GM19463 (cell line): ENCODE data around the gene CDC7.
"Not testable (repeated sequence)": the region's sequence is repeated elsewhere in the genome, so short reads cannot be mapped to it uniquely, and the experiment has no call there.

Experiments
- ATAC-seq: cut with Tn5 transposase; IDR thresholded peaks from one replicate; pipeline ENCODE4 v1.9.1; 2021; ENCODE audit warnings: mild to moderate bottlenecking, moderate library complexity; ENCODE audit not compliant: unreplicated experiment

Gene CDC7

DNA sequence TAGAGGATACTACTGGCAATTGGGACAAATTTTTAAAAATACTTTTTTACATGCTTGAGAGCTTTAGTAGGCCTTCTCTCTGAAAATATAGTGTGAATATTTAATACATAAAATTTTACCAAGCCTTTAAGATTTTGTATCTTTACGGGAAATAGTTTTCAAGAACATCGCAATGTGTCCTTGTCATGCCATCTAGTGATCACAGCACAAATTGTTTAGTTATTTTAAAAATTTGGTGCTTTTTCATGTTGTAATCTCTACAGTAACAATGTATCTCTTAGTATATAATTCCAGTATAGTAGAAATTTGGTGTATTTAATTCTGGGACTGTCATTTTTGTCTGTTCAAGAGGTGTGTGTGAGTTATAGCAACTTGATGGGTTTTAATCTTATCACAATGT, 6.7 kb downstream of the CDC7 start:
- ATAC-seq: no peak

DNA sequence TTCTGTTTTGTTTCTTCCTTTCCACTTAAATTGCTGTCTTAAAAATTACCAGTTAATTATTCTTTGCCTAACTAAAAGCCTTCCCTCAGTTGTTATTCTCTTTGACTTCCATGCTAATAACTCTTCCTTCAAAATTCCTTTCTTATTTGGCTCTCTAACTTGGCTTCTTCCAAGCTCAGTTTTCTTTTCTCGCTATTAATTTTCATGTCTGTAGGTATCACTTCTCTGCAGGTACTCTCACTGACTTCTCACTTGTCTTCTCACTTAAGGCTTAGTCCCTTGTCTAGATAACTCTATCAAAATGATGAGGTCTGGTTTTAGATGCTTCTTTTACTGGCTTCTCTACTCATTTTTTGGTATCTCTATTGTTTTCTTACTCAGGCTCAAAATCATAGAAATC, 10.1 kb downstream of the CDC7 start:
- ATAC-seq: no peak

DNA sequence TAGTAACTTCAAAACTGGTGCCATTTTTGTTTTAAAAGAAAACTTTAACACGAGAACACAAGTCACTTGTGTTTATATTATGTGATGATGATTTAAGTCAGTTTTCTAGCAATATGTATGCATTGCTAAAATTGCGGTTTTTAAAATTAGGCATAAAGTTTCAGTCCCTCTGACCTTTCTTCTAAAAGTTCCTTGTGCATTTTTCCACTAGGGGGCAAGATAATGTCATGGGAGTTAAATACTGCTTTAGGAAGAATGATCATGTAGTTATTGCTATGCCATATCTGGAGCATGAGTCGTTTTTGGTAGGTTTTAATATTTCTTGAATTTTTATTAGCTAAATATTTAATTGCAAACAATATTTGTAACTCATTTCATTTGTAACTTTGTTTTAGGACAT, 10.7 kb downstream of the CDC7 start:
- ATAC-seq: no peak

DNA sequence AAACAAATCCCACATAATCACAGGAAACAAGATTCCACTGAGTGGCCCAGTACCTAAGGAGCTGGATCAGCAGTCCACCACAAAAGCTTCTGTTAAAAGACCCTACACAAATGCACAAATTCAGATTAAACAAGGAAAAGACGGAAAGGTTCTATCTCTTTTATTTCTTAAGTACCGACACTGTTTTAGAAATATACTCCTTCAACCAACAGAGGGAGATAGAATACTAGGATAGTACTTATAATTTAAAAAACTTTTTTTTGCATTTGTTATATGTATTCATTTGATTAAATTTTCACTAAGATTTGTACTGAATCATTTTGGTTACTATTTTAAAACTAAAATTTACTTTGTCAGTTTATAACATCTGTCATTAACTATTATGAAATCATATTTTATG, 12.5 kb downstream of the CDC7 start:
- ATAC-seq: no peak

DNA sequence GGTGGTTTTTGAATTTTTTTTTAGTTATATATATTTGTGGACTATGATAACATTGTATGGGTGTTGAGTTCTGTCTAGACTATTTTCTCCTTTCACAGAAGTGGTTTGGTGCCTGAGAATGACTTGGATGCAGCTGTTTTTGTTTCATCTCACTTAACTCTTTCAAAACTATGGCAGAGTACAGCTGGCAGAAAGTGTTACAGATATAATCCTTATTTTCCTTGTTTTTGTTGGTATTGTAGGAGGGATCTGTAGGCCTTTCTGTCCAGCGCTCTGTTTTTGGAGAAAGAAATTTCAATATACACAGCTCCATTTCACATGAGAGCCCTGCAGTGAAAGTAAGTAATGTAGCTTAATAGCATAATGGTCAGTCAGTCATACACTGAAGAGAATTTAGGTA, 13.1 kb downstream of the CDC7 start:
- ATAC-seq: no peak

DNA sequence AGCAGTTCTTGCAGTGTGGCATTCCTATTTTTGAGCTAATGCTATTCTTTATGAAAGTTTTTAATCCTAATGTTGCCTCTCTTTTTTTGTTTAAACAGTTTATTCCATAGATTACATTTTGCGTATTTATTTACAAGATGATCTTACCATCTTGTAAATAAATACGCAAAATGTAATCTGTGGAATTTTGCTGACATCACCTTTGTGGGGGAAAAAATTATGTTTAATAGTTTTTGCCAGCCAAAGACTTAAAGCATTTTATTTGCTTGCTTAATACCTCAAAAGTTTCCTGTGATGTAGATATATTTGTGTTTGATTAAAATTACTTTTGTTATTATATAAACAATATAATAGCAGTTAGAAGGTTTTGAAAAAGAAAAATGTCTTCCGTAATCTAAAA, 15.3 kb downstream of the CDC7 start:
- ATAC-seq: no peak

DNA sequence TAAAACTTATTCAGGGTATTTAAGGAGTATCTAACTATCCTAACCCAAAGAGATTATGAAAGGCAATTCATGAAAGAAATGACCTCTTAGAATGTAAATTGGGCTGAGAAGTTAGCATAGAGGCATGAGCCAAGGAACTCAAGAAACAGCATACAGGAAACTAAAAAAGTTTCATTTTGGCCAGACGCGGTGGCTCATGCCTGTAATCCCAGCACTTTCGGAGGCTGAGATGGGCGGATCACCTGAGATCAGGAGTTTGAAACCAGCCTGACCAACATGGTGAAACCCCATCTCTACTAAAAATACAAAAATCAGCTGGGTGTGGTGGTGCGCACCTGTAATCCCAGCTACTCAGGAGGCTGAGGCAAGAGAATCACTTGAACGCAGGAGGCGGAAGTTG, 16.0 kb downstream of the CDC7 start:
- ATAC-seq: not testable (repeated sequence)

DNA sequence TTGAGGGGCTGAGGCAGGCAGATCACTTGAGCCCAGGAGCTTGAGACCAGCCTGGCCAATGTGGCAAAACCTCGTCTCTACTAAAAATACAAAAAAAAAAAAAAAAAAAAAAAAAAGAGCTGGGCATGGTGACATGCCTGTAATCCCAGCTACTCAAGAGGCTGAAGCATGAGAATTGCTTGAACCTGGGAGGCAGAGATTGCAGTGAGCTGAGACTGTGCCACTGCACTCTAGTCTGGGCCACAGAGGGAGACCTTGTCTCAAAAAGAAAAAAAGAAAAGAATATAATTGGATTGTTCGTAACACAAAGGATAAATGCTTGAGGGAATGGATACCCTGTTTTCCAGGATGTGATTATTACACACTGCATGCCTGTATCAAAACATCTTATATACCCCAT, 18.5 kb downstream of the CDC7 start:
- ATAC-seq: not testable (repeated sequence)

DNA sequence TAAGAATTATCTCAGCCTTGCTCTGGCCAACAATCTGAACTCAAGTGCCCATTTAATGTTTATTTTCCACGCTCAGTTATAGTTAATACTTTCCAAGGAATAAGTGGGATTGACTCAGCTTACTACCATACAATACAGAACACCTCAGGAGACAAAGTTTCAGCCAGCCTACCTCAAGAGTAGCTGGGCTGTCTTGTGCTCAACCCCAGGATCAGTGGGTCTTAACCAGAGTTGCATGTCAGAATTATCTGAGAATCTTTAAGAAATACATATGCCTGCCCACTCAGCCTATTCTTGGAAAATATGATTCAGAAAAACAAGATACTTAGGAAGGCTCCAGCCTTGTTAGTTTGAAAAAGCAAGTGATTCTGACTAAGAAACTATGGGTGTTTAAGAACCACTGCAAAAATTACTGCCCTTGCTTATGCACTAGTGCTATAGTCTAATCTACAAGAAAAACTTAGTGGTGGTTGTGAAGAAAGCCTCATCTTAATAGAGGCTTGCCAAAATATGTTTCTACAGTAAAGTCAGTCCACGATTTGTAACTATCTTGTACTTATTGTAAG, 20.4 kb downstream of the CDC7 start:
- ATAC-seq: no peak

DNA sequence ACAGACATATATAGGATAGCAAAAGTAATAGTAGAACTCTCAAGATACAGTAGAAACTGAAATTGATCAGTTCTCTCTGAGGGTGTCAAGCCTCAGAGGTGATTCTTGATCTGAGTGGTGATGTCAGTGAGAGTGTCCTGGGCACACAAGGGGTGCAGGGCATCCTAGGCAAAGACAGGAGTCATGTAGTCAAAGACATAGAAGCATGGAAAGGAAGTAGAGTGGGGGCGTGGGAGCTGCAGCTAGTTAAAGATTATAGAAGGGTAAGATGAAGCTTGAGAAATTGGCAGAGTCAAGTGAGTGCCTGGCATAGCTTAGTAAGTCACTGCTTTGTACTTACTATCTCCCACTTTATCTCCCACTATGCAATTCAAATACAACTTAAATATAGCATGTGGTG, 22.8 kb downstream of the CDC7 start:
- ATAC-seq: peak; percentile 100

DNA sequence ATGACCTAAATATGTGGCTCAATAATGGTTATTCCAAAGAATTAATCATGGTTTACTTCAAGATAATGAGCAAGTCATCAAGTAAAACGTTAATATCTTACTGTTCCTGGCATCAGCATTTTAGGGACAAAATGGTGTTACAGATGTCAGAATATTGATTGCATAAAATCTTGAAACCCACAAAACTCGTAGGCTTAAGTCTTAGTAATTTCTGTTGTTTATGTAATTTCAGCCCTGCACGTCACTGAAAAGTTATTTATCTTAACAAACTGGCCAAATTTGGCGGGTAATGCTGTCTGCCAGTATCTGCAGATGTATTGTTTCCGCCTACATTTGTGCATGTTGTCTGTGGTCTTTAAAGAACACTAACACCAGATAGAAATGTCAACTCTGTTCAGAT, 25.8 kb downstream of the CDC7 start:
- no peak for ATAC-seq

DNA sequence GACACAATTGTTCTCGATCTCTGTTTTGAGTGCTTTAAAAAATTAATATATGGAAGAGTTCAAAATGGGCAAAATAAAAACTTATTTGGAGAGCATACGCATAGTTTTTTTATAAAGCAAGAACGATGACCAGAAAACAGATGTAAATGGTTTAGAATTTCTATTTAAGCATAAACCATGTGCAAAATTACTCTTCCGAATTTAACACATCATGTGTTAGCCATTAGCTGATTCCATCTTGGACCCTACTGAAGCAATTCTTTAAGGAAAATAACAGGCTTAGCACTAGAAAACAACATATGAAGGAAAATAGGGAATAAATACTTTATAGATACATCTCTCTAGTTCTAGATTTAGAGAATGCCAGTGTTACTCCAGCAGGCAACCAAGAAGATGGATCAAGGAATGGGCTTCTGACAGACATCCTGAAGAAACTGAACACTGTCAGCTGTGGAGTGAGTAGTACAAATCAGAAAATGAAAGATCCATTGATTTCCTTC, 26.7 kb downstream of the CDC7 start:
- no peak for ATAC-seq

DNA sequence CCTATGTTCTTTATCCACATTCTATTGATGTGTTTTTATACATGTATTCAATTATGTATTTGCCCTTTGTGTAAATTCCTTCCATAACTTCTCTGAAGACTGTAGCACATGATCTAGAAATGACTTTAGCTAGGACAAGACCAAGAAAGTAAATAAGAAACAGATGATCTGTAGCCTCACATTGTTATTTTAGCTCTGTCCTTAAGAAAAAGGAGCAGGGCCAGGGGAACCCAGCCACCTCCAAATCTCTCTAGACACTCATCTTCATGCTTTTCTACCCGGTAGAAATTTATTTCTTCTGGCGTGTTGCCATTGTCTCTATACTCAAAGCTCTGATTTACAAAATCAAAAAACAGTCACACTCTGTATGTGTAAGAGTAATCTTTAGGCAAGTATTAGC, 27.1 kb downstream of the CDC7 start:
- ATAC-seq: no peak

DNA sequence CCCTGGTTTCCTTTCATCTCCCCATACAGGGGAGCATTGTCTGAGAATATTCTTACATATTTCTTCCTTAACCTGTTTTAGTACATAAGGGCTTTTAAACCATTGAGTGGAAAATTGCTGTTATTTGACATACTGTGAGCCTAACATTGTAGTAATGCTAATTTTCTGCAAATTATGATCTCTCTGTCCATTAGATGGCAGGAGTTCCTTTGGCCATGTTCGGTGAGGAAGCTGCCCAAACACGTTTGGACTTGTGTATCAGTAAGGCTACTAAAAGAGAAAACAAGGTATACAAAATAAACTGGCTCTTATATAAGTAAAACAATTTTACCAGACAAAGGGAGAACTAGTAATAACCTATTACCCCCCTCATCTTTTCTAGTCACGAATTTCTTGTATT, 29.2 kb downstream of the CDC7 start:
- ATAC-seq: no peak

DNA sequence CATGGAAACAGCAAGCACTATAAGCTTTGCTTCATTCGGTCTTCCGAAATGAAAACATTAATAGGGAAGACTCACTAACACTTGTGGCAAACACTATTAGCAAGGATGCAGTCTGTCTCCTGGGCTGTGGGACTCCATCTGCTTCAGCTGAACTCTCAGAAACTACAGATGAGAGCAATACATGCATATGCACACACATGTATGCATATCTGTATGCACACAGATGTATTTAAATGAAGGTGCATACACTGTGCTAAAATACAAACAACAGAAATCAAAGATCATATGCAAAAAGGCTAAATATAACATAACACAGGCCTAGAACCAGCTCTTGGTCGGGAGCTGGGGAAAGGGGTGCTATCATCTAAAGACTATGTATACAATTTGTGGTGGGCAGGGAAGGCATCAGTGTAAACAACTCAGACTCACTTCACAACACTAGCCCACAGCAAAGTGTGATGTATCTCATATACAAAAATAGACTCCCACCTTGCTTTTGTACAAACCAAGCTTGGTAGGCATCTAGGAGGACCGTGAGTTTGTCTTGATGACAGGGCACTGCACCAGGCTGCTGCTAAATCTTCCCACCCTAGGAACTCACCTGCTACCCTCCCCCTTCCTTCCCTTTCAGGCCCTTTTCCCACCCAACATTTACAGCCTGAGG, 32.8 kb downstream of the CDC7 start:
- no peak for ATAC-seq

DNA sequence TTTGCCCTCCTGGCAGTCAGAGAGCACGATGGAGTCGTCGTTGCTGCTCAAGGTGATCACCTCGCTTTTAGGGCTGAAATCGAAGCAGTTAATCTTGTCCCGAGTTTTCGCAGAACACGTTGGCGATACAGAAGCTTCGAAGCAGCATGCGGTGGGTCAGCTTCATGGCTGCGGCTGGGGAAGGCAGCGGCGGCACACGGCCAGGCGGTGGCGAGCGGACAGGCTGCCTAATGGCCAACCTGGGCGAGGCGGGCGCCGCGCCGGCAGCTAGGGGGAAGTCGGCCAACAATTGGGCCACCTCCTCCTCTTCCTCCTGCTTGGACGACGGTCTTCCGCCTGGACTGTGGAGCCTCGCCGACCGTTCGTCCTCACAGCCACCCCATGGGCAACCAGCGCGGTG, 34.8 kb downstream of the CDC7 start:
- ATAC-seq: no peak

DNA sequence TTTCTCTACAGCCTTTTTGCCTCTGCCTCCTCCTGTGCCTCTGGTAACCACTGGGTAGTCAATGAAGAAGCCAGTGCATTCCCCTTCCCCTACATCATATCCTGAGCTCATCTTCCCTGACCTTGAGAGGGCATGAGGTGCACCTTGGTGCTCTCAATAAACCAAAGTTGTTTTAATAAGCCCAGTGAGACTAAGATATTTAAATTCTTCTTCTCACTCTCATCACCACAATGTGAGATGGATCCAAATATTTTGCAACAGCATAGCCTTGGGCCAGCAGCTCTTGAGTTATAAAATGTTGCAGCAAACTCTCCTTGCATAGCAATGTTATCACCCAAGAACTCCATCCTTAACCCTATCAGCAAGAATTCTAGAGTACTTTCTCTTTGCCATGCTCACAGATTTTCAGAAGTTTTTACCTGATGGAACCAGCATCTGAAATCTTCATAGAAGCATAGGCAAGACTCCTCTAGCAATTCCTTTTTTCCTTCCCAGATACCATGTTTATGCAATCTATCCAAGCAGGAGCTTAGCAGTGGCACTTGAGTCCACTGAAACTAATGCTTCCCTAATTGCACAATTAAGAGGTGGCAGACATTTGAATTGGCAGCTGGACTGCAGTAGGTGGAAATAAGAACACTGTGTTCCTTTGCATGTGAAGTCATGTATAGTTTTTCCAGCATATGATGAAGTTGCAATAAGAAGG, 36.8 kb downstream of the CDC7 start:
- ATAC-seq: no peak

DNA sequence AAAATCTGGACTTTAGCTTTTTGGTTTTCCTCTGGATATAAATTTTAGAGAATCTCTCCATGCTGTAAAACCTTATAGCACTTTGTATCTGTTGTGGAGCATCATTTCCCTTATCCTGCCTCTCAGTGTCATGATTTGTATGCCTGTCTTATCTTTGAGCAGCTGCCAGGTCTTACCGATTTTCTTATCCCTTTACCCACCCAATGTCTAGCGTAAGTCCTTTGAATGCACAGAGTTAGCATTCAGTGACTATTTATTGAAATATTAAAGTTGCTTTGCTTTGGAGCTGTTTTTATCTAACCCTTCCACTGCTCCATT, 37.3 kb downstream of the CDC7 start:
- no peak for ATAC-seq

DNA sequence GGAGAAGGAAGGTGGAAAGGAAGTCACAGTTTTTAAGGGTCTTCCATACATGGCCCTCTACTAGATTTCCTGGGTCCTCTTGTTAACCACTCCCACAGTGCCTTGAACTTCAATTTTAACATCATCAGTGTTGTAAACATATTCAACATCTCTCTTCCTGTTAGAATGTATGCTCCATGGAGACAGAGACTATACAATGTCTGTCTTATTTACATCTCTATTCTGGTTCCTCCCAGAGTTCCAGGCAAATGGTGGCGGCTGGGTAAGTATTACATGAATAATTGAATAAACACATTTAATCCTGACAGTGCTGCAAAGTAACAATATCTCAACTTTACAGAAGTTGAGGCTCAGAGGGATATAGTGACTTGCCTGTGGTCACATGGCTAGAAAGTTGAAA, 40.3 kb downstream of the CDC7 start:
- ATAC-seq: no peak

DNA sequence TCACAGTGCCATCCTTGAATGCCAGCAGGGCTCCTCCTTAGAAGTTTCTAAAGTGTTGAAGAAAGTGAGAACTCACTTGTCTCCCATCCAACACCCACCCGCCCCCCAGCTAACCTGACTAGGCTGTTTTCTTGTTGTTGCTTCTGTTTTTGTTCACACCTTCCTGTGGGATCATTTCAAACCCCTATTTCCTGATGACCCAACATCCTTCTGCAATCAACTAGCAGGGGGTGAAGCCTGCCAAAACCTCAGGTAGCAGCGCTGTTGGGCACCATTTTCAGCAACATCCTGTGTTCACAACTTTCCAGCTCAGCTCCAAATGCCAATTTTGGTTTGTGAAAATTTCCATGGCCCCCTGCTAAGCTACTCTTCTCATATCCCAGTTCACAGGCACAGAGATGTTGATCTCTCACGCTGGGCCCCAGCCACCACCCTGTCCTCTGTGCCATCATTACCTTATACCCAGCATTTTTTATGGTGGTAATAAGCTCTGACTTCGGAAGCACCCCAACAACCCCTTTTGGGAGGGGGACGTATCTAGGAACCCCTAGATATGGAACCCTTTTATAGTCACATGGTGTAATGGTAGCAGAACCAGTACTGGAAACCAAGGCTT, 41.4 kb downstream of the CDC7 start:
- no peak for ATAC-seq

DNA sequence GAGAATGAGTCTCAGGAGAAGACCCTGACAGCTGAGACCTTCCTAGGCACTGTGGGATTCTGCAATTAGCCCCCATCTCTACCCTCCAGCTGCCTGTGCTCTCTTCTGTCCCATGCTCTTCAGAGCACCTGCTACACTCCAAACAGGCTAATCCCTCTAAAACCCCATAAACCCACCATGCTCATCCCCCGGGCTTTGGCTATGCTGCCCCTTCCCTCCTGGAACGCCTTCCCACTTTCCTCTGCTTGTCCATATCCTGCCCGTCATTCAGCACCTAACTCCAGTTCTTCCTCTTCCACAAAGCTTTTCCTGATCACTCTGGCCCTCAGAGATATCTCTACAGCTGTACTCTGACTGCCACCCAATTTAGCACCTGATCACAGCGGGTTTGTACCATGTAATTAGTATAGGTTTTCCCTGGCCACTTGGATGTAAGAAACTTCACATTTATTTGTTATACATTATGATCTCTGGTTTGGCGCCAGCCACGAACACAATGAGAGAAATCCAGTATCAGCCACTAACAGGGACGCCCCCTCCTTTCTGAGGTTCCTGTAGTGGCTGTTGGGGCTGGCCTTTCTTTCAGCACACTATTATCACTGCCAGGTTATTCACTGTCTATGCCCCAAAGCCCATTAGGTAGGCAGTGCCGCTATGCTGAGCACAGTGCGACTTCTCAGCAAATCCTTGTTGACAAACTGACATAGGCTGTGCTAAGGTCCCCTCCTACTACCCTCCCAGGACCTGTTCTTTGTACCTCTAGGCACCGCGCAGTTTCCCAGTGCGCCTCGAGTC, 45.1 kb downstream of the CDC7 start:
- no peak for ATAC-seq

DNA sequence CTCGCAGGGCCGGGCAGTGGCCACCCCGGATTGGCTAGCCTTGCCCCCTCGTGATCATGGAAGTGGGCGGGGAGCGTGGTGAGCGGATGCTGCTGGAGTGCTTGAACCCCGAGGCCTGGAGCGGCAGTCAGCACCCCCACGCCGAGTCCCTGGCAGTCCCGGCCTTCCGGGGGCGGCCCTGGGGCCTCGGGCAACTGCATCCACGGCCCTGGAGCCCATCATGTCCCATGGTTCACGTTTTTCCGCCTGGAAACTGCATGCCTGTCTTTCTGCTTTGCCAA, 45.6 kb downstream of the CDC7 start:
- no peak for ATAC-seq
